HG03135 (cell line): Measurements from ENCODE around the gene NUDT22.

Experiments used
- ATAC-seq: cut with Tn5 transposase; IDR thresholded peaks from one replicate; pipeline ENCODE4 v1.9.1; 2021; ENCODE audit warnings: mild to moderate bottlenecking, moderate library complexity; ENCODE audit not compliant: unreplicated experiment

Gene NUDT22

DNA sequence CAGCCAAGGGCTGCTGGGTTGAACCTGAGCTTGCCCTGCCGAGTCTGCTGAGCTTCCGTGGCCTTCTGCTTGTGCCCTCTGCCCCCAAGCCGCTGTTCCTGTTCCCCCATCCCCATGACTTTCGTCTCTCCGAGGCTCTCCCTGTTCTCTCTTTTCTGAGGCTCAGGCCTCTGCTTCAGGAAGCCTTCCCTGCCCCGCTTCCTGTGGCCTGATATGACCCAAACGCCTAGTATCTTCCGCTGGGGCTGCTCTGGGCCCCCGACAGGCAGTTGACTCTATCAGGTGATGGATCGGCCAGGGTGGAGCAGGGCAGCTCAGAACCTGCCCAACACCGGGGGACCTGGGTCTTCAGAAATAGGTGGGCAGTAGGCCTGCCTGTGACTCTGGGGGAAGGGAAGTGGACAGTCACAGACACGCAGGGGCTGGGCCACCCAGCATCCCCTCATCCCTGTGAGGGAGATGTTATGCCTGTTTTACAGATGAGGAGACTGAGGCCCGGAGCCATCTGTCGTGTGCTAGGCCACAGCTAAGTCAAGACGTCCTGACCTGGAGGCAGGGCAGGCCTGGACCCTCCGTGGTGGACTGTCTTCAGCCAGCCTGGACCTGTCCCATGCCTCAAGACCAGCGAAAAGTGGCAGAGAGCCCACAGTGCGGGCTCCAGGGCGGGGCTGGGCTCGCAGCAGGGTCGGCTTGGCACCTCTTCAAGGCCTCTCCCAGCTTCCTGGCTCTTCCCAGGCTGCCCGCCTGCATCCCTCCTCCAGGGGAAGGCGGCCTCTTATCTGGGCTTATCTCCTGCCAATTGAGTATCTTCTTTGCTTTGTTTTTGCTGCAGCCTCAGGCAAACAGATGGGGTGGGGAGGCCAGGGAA, 42.2 kb downstream of the NUDT22 start:
- ATAC-seq = no peak

DNA sequence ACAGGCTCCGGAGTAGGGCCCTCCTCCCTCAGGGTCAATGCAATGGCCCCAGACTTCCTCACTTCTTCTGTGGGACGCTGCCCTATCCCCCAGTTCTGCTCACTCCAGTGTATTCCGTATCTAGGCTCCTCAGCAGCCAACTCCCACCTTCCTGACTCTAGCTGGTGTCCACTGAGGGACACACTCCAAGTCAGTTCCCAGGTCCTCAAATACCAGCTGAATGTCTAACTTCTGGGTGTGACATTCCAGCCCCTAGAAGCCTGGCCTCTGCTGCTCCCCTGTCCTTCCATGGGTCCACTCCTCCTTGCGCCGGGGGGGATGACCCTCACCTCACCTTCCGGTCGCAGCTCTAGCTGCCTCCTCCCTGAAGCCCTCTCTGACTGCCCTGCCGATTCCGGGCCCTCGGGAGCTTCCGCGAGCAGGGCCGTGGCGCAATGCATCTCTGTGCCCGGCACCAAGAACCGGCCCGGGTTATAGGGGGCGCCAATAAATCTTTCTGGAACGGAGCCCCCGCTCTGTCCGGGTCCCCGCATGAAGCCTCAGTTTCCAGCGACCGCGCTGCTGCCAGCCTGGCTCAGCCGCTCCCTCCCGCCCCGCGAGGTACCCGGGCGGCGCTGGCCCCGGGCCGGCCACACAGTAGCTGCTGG, 42.9 kb downstream of the NUDT22 start:
- ATAC-seq = peak; percentile 14

DNA sequence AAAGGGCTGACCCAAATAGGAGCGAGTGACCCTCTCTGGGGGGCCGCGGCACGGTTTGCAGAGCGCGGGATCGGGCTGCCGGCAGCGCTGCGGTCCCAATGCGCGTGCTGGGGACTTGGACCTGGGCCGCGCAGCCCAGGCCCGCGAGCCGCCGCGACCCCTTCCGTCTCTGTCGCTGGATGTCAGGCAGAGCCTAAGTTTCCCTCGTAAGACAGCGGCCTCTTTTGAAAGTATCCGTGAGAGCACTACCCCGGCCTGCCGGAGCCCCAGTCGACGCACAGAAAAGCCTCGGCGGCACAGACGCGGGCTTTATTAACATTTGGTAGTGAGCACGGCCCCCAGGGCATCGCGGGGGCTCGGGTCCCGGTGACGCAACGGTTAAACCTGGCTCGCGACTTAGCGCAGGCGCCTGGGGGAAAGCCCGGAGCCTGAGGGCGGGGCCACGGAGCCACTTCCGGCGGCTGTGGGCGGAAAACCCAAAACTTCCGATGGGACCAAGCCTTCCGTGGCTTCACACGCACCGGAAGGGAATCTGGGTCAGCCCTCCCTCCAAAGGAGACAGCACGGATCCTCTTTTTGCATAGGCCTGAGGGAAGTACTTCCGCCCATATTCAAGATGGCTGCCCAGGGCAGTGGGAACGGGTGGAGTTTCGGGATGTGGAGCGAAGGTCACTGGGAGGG, 43.6 kb downstream of the NUDT22 start:
- ATAC-seq = peak; percentile 65

DNA sequence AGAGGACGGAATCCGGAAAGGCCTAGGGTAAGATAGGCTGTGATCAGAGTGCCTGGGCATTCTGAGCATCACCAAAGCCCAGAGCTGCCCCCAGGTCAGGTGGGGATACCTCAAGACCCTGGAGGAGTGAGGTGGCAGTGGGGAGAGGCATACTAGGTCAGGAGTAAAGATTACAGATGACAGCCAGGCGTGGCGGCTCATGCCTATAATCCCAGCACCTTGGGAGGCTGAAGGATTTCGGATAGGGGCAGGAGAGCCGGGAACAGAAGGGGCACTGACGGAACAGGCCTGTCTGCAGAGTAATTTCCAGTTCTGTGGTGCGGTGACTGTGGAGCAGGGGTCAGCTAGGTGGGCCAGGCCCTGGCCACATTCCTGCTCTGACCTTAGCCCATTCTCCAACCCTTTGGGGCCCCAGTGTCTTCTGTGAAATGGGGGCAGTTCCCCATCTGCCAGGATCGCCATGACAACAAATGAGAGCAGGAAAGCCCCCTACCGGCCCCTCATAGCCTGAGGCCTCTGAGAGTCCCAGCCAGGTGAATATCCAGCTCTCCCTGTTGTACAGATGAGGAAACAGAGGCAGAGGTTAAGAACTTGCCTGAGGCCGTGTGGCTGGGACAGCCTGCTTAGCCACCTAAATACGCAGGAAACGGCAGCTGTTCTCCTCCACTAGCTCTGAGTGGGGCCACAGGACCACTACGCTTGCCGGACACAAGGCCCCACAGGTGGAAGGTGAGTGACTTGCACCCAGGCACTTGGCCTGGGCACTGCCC, 49.1 kb downstream of the NUDT22 start:
- ATAC-seq = no peak

DNA sequence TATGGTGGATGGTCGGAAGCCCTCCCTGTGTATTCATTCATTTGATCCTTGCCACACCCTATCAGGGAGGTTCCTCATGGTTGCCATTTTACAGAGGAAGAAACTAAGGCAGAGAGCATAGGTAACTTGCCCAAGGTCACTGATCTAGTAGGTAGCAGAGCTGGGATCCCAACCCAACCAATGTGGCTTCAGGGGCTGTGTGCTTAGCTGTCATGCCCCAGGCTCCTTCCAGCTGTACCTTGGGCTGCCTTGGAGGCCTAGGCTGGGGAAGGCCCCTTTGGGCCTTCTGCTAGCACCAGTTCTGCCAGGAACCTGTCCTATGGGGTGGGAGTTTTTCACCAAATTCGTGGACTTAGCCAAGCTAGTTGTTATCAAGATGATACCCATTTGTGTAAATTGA, 49.8 kb downstream of the NUDT22 start:
- no peak for ATAC-seq

DNA sequence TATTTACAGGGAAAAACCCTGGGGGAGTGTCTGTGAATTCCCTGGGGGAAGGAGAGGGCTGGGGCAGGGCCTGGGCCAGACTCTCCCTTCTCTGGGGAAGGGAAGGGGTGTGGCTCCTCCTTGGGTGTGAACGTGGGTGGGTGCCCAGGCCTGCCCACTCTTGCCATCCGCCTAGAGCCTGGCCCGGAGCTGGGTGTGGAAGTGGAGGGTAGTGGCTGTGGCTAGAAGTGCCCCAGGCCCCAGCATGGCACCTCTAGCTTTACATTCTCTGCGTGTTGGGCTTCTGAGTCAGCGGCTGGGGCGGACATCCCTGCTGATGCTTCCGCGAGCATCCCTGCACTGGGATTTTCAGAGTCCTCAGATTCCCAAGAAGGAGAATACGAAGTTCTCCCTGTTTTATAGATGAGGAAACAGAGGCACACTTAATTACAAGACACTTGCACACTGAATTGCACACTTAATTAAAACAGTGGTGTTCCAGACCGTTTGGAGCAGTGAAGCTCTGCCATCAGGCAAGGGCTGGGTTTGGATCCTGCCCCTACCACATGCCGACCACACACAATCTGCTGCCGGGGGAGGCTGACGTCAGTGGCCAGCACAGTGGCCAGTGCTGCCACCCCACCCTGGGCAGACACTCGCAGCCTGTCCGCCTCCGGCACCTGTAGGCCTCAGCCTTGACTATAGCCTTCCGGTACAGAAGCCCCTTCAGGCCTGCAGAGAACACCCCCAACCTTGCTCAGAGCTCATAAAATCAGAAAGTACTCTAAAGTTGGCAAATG, 50.8 kb downstream of the NUDT22 start:
- no peak for ATAC-seq

DNA sequence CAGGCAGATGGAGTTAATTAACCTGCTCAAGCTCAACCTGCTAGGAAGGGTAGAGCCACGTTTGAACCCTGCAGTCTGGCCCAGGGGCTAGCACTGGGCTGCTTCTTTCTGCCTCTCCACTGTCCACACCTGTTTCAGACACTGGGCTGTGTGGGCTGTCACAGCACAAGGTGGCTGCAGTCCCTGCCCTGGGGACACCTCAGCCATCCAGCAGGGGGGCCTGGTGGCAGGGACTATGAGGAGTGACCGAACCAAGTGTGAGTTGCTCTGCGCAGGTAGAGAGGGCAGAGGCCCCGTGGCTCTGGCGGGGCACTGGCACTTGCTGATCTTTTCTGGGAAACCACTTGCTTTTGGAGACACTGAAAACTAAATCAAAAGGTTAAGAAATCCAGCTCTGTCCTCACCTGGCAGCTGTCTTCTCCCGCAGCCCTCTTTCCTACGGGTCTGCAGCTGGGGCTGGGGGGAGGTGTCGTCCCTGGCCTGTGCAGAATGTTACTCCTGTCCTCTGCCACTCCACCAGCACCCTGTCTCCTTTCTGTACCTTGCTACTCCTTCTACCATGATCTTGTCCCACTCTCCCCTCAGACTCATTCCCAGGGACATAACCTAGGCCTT, 52.6 kb downstream of the NUDT22 start:
- no peak for ATAC-seq
